Omental fat pad (tissue), 4 donors: ENCODE results near the gene EP300. TPM values are rescaled to one million over a fixed set of nuclear protein-coding genes. Genes with fewer than 3 reads are reported as not detected.
"Not testable (repeated sequence)": the region's sequence is repeated elsewhere in the genome, so short reads cannot be mapped to it uniquely, and the experiment has no call there.

Experiments
- ATAC-seq: fragments of 150-250 bp; one replicate; pipeline ENCODE4 v1.9.1; 2016; ENCODE audit warnings: mild to moderate bottlenecking, moderate library complexity; ENCODE audit not compliant: low FRiP score
- DNase-seq: peaks from one replicate; pipeline ENCODE4 v3.0.0-alpha.2; 2019; ENCODE audit warnings: low spot score
- CTCF ChIP-seq, 3 donors: fragments of 450-650 bp; IDR thresholded peaks; one replicate each; pipeline ENCODE4 v1.5.1; 2016 to 2017; ENCODE audit warnings: antibody characterized with exemption in 3 of 3, mild to moderate bottlenecking in 3 of 3, moderate library complexity in 2 of 3
- total RNA-seq, 4 donors: library from RNA; depleted of rRNA; stranded (reverse); fragments of >200 nt; gene quantifications; one replicate each; pipeline ENCODE4 v1.1.0, GENCODE V29; 2016

EP300 gene
- total RNA-seq, 4 donors from 2014 or later: 49.6 to 68.3 (median 58.7) TPM

- no peak for TF ChIP-seq CTCF (IDR thresholded peaks at IDR 0.05)
- ATAC-seq: peak; percentile 72
- no peak for DNase-seq
Observed at GRCh38 chr22:41106122-41106968, 14.0 kb downstream of the EP300 start.

GRCh38 chr22:41106969-41107325 is 14.6 kb downstream of the EP300 start:
- DNase-seq, ATAC-seq: not testable (repeated sequence)

- no peak for DNase-seq
- no peak for TF ChIP-seq CTCF (IDR thresholded peaks at IDR 0.05)
- ATAC-seq: no peak
Observed at GRCh38 chr22:41110968-41111367, 18.6 kb downstream of the EP300 start.

- no peak for TF ChIP-seq CTCF (IDR thresholded peaks at IDR 0.05)
- no peak for DNase-seq
- no peak for ATAC-seq
Observed at GRCh38 chr22:41116342-41116741, 23.9 kb downstream of the EP300 start.

GRCh38 chr22:41117127-41117965 is 25.0 kb downstream of the EP300 start:
- no peak for DNase-seq
- no peak for ATAC-seq
- TF ChIP-seq CTCF (IDR thresholded peaks at IDR 0.05): no peak

- DNase-seq (no peak), ATAC-seq (no peak)
- no peak for TF ChIP-seq CTCF (IDR thresholded peaks at IDR 0.05)
Observed at GRCh38 chr22:41123151-41123550, 30.8 kb downstream of the EP300 start.

GRCh38 chr22:41124086-41124485 is 31.7 kb downstream of the EP300 start:
- ATAC-seq (no peak), DNase-seq (no peak)
- TF ChIP-seq CTCF (IDR thresholded peaks at IDR 0.05): no peak
